GM21423 (cell line): Measurements from ENCODE around the gene UNC93A.
"Not testable (repeated sequence)": the region's sequence is repeated elsewhere in the genome, so short reads cannot be mapped to it uniquely, and the experiment has no call there.

Source experiments
- ATAC-seq: cut with Tn5 transposase; IDR thresholded peaks from one replicate; pipeline ENCODE4 v1.9.1; 2021; ENCODE audit warnings: mild to moderate bottlenecking, moderate library complexity; ENCODE audit not compliant: unreplicated experiment

Gene UNC93A

DNA sequence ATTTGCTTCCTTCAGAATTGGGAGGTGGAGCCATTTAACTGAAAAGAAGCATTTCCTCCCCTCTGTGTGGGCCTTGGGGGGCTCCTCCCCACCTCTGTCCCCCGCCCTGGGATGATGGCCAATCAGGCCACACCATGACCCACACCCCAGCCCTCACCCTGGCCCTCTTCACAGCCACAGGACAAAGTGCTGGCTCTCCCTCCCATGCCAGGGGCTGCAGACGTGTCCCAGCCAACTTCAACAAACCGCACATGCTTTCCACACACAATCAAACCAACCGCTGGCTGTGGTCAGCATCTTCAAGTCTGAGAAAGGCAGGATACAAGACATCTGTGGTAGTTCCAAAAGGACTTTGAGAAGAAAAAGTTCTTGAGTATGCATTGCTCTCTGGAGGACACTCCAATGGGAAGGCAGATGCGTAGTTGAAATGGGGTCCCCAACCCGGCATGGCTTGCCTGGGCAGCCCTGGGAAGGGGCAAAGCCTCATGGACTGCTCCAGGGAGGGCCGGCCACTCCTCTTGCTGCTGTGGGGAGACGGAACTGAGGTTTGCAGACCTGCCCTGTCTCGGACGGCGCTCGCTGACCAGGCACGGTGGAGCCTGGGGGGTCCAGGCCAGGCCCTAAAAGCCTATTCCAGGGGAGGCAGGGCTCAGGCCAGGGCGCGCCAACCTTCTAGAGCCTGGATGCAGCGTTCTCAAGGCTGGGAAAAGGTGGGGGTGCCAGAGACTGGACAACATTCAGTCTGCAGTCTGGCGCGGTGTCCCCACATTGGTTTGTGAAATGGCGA lies 45.9 kb downstream of the UNC93A start:
- ATAC-seq, result no peak

DNA sequence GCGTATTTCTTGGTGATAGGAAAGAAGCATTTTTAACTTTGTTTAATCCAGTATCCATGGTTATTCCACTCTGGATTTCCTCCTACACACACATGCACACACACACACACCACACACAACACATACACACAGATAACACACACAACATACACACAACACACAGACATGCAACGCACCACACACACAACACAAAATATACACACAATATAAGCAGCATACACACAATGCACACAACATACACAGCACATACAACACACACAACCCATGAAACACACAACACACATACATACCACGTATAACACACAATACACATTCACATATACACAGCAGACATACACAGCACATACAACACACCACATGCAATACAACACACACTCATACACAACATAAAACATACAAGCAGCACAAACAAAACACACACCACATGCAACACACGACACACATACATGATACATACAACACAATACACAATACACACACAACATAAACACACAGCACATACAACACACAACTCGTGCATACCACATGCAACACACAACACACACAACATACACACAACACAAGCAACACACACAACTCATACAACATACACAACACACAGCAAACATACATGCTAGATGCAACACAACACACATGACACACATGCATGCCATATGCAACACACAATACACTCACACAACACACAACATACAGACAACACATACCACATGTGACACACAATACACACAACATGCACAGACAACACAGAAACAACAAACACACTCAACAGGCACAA lies 46.7 kb downstream of the UNC93A start:
- no peak for ATAC-seq

GRCh38 chr6:167338541-167339117 lies 47.5 kb downstream of the UNC93A start:
- no peak for ATAC-seq

DNA sequence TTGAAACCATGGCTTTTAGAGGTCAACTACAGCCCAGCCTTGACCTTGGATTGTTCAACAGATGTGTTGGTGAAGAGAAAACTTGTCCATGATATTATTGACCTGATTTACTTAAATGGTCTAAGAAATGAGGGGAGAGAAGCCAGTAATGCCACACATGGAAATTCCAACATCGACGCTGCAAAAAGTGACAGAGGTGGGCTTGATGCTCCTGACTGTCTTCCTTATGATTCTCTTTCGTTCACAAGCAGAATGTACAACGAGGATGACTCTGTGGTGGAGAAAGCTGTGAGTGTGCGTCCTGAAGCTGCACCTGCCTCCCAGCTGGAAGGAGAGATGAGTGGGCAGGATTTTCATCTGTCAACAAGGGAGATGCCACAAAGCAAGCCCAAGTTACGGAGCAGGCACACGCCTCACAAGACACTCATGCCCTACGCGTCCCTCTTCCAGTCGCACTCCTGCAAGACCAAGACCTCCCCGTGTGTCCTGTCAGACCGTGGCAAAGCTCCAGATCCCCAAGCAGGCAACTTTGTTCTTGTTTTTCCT lies 50.0 kb downstream of the UNC93A start:
- ATAC-seq, result no peak

DNA sequence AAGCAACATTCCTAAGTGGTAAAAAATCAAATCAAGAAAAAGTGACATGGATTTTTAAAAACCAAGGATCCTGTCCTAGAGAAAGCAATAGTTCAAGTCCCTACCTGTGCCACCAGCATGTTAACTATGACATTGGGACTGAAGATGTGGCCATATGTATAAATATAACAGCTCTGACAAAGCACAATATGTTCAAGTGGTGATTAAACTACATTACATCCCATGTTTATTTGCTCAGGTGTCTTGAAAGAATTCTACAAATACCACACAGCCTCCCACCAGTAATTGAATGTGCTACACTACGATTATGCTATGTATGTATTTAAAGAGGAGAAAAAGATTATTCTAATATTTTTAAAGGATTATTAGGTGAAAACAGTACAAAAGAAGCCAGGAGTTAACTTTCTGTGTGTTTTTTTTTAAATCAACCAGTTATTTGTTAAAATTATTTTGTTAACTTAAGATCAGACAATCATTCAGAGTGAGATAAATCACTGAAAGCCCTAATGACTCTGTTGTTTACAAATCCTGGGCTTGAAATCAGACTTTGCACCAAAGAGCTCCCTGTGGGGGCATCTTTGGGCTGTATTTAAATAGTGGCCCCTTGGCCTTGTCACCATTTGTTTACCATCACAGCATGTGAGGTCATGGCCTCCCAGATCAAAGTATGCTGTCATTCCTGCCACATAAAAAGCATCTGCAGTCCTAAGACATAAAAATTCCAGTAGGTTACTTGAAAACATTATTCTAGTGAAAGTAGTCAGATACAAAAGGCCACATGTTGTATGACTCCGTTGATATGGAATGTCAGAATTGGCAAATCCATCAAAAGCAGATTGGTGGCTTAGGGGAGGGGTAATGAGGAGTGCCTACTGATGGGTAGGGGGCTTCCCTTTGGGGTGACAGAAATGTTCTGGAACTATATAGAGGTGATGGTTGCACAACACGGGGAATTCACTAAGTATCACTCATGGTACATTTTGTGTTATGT lies 50.8 kb downstream of the UNC93A start:
- no peak for ATAC-seq

GRCh38 chr6:167342879-167343610 lies 51.9 kb downstream of the UNC93A start:
- no peak for ATAC-seq

DNA sequence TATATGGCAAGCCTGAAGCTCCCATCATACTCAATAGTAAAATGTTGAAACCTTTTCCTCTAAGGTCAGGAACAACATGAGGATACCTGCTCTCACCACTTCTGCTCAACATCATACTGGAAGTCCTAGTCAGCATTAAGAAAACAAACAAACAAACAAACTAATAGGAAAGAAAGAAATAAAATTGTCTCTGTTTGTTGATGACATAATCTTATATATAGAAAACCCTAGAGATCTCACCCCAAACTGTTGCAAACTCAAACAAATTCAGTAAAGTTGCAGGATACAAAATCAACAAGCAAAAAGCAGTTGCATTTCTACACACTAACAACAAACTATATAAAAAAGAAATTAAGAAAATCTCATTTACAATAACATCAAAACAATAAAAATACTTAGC lies 54.2 kb downstream of the UNC93A start:
- no peak for ATAC-seq

DNA sequence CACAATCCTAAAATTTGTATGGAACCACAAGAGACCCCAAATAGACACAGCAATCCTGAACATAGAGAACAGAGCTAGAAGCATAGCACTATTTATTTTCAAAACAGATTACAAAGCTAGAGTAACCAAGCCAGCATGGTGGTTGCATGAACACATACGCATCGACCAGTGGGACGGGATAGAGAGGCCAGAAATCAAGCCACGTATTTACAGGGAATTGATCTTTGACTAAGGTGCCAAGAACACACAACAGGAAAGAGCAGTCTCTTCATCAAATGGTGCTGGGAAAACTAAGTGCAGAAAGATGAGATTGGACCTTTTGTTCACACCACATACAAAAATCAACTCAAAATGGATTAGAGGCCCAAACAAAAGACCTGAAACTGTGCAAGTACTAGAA lies 54.8 kb downstream of the UNC93A start:
- ATAC-seq, result no peak

- no peak for ATAC-seq
These were observed 56.1 kb downstream of the UNC93A start for GRCh38 chr6:167347226-167347625.

DNA sequence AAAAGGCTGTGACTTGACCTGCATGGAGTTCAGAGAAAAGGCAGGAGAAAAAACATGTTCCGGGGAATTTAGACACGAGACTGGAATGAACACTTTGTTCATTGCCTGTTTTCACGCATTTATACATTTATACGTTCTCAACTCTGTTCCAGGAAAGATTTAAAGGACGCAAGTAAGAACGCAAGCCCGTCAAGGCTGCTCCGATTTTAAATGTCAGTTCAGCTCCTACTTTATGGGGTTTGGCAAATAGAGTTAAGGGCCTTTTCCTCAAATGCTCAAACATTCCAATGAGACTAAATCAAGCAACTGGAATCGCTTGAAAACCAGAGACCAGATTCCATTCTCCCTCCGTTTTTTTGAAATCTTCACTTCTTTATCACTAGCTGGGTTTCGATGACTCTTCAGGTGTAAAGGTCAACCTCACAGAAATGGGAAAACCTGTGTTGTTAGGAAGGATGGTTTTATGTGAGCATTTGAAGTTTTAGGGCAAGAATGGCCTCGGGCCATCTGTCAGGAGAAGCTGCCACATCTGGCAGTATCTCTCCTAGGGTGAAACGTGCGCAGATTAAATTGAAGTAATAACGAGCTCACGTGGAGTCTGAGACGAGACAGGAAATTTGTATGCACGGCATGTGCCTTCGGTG lies 58.6 kb downstream of the UNC93A start:
- ATAC-seq, result no peak

DNA sequence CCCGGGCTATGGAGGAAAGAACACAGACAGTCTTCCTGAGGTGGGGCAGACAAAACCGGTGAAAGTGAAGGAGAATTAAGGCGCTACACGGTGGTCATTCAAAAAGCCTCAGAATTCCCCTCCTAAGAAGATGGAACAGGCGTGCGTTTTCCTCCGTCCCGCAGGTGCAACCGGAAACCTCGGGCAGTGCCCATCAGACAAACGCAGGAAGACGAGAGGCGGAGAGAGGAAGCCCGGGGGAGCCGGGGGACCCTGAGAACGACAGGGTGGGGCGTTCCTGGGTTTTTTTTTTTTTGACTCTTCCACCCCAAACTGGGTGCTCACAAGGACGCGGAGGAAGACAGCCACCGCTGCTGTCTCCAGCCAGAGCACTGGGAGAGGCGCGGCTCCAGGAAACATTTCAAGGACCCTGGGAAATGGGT lies 59.2 kb downstream of the UNC93A start:
- ATAC-seq, result no peak

- peak; percentile 68 for ATAC-seq
These were observed 59.9 kb downstream of the UNC93A start for GRCh38 chr6:167350731-167351655.

DNA sequence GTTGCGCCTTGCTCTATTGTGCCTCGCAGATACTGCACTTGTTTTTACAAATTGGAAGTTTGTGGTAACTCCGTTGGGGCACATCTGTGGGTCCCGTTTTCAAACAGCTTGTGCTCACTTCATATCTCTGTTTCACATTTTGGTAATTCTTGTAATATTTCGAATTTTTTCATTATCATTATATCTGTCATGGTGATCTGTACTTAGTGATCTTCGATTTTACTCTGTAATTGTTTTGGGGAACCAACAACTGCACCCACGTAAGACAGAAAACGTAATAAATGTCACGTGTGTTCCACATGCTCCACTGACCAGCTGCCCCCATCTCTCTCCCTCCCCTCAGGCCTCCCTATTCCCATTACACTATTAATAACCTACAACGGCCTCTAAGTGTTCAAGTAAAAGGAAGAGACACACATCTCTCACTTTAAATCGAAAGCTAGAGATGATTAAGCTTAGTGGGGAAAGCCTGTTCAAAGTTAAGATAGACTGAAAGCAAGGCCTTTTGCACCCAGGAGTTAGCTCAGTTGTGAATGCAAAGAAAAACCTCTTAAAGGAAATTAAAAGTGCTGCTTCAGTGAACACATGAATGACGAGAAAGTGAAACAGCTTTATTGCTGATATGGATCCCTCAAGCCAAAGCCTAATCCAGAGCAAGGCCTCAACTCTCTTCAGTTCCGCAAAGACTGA lies 60.7 kb downstream of the UNC93A start:
- no peak for ATAC-seq

GRCh38 chr6:167356874-167357273 lies 65.8 kb downstream of the UNC93A start:
- ATAC-seq, result no peak

DNA sequence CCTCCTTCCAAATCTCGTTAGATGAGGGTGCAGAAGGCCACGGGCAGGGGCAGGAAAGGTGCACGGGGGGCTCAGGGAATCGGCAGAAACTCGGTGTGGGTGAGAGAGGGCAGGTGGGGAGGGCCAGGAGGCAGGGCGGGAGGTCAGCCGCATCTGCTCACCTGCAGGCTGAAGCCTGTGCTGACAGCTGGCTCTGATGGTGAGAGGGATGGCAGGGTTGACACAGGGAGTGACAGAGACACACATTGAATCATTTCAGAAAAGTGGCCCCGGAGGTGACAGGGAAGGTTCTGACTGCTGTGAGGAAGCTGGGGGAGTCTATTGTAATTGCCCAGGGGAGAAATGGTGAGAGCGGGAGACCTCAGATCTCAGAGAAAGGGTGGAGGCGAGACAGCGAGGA lies 67.3 kb downstream of the UNC93A start:
- not testable (repeated sequence) for ATAC-seq

GRCh38 chr6:167361170-167361569 lies 70.1 kb downstream of the UNC93A start:
- not testable (repeated sequence) for ATAC-seq
